Ecto neural progenitor cell (in vitro differentiated cells): Measurements from ENCODE around the gene PDE8A.
"Not testable (repeated sequence)": the region's sequence is repeated elsewhere in the genome, so short reads cannot be mapped to it uniquely, and the experiment has no call there.

Source experiments
- DNase-seq: peaks from one replicate; pipeline ENCODE4 v3.0.0-alpha.2; 2018; ENCODE audit warnings: low spot score

The PDE8A gene

GRCh38 chr15:85178308-85178707 lies 196.7 kb downstream of the PDE8A start:
- DNase-seq: no peak

- DNase-seq: no peak
These were observed 198.0 kb downstream of the PDE8A start for GRCh38 chr15:85179700-85180099.

GRCh38 chr15:85185350-85185749 lies 203.7 kb downstream of the PDE8A start:
- not testable (repeated sequence) for DNase-seq

- DNase-seq: not testable (repeated sequence)
These were observed 206.5 kb downstream of the PDE8A start for GRCh38 chr15:85188171-85188577.
